ENCODE results near the gene HOXA6. TPM values are rescaled to one million over a fixed set of nuclear protein-coding genes. Genes with fewer than 3 reads are reported as not detected.

Gene HOXA6
- 2.8 and 22.0 TPM in 2 replicates for total RNA-seq

DNA sequence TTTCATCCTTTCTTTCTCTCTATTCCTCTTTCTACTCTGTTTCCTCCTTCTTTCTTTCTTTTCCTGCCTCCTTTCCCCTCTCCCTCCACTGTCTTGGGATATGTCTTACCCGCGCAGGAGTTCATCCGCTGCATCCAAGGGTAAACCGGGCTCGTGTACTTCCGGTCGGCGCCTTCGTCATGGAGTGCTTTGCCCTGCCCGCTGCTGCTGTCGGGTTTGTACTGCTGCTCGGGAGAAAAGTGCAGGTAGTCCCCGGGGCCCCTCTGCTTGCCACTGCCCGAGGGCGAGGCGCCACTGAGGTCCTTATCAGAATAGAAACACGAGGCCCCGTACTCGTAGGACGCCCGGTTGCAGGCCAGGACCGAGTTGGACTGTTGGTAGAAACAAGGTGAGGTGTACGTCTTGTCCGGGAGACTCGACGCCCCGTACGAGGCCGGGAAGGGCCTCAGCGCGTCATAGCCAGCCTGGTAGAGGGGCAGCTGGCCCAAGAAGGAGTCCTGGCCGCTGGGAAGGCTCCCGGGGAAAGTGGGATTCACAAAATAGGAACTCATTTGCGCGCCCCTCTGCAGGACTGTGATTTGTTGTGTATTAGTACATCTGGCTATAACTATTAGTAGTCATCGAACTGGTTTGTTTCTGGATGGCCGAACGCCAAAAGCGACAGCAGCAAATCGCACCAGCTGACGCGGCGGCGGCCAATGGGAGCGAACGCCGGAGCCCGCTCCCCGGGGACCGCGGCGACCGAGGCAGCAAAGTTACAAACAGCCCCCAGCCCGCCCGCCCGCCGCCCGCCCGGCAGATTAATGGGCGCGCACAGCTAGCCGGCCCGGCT, at the start of gene HOXA6:
Gene HOXA6 (minus strand): TSS at position 576 of the 832 bp plus-strand sequence. CDS start 25 bp downstream, at position 551.
- DNase-seq (ENCODE audit: low read depth) = no peak

DNA sequence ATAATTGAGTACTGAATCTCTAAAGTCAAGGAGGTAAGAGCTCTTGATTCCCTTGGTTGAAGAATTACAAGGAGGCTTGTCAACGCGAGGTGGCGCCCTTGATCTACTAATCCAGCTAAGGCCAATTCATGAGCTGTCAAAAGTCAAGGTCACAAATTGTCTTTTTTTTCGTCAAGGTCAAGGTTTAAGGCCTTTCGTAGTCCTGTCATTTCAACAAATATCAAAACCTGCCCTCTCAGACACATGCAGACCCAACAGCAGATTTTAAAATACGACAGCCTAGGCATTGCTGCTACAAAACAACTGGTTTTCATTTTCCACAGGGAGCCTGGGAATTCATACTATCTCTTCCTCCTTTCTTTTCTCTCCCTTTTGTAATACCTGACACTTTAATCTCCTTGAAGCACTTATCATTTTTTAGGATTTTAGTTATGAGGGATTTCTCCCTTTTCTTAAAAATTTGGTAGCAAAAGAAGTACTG, 48.8 kb upstream of the HOXA6 start:
- peak; percentile 69 for DNase-seq (ENCODE audit: low read depth)

DNA sequence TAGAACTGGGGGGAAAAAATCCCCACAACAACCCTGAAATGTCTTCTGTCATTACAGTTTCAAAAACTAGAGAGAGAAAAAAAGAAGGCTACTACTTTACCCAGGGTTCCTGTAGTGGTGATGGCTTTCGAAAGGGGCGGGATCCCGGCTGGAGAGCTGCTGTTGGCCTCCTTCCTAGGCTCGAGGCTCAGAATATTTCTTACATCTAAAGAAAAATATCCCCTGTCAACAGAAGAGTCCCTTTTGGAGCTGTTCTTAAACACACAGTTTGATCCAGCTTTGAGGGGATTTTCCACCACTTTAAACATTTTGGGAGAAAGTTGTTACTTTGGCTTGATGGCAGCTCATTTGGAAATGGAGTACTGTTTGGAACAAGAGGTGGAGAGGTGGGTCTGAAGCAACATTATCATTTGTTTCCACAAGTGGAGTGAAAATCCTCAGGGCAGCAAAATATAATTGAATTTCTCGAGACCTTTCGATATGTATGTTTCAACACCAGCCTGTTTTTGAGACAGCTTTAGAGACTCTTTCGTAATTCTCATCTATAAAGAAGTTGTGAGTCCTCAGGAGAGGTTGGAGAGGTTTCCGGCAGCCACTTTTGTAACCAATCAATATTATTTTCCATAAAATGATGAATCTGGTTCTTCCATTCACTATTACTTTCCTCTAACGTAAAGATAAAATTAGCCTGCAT, 47.3 kb upstream of the HOXA6 start:
- DNase-seq (ENCODE audit: low read depth) = no peak

DNA sequence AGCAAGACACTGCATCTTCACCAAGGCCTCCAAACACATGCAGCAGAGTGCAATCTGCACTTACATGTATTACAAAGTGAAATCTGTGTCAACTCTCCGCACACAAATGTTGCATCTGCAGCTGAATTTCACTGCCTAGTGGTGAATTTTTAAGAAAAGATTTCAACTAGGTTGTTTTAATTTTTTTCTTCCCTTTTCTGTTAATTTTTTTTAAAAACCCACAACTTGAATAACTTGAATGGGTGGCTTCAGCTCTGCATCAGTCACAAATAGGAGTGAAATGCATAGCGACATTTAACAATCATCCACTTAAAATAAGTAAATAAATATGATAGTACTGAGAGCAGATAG, 46.4 kb upstream of the HOXA6 start:
- DNase-seq (ENCODE audit: low read depth) = no peak

DNA sequence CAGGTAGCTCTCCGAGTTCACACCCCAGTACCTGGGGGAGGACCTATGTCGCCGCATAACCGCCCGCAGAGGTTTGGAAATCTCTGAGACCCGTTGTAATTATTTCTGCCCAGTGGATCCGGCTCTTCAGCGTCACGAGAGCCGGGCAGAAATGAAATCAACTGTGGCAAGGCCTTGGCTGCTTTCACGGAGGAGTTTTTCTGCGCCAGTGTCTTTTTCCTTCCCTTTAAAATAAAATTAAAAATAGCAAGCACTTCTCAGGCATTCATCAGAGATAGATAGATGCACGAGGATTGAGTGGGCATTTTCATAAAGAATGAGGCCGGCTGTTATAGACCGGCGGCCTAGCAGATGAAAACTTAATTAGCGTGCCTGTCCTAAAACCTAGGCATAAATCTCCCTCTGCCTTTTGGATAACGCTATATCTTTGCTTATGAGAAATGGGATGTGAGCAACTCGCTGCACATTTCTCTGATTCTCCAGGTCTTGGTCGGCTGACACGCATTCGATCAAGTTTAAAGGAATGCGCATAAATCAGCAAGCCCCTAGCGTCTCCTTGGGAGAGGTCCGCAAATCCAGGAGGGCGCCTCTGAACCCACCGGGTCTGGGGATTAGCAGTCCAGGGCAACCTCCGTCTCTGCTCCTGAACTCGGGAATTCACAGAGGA, 45.9 kb upstream of the HOXA6 start:
- DNase-seq (ENCODE audit: low read depth) = no peak

DNA sequence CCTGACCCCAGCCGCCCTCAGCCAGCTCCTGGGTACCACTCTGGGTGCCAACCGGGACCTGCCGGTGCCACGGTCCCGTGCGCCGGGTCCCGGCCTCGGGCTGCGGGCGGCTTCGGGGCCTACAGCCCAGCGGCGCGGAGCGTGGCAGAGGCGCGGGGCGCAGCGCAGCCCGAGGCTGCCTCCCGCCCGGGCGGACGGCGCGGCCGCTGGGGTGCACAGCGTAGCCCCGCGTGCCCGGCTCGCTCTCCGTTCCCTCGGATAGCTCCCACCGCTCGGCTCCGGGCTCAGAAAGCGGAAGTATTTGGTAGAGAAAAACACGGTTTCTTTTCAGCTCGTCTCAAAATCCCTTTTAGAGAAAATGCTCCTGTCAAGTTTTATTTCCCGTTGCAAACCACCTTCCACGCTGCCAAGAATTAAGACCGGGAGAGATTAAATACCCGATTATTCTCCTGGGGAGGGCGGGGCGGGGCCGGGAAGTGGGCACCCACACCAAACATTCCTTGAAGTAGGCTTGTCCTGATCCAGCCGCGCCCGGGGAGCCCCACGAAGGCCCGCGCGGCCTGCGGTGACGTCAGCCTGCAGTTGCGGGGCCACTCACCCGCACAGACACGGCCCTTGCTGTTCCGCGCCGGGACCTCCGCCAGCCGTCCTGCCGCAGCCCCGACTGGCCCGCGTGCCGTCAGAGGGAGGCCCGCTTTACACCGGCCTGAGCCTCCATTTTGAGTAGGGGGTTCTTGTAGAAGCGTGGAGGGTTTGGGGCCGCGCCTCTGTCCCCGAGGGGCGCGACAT, 45.2 kb upstream of the HOXA6 start:
- DNase-seq (ENCODE audit: low read depth) = no peak

DNA sequence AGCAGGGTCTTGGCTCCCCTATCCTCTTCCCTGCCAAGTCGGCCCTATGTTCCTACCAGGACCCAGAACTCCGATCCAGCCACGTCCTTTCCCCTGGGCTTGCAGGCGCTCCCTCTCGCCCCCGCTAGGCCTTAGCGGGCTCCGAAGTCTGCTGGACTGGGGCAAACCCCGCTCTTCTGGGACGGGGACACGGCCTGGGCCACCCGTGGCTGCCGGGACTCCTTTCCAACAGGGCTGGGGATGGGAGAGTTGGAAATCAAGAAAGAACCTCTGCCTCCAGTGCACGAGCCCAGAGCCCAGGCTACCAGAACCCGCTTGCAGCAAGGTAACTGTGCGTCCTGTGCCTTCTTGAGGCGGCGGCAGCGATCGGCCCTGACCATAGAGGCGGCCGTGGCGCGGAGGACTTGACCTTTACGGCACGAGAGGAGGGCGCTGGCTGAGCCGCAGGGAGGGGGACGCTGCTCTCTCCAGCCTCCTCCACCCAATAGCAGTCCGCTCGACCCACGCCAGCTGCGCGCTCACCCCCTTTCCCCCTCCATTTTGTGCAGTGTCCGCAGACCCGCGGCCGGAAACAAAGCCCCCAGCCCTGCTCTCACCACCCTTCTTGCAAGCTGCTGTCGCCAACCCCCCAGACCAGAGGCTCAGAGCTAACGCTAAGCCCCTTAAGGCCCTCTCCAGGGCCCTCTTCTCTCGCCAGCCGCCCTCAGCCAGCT, 44.4 kb upstream of the HOXA6 start:
- DNase-seq (ENCODE audit: low read depth) = no peak

DNA sequence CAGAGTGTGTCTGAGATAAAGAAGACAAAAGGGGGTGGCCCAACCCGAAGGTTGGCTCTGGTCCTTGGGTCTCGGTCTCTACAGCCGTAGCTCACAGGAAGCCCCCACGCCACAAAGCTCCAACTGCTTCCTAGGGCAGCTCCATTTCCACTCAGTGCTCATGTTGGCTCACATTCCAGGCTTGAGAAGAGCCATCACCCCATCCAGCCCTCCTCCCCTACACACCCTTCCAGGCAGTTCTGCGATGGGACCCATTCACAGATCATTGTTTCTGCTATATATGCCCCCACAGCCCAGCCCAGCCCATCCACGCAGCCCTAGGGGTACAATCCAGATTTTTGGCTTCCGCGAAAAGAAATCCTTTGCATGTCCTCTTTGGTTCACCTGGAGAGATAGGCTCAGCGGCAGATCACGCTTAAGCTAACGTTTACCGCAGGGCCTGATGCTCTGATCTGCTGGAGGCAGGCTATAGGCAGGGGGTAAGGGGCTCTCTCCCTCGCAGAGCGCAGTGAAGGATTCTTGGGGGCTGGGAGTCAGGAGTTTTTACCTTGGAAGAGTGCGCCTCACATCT, 43.7 kb upstream of the HOXA6 start:
- DNase-seq (ENCODE audit: low read depth) = no peak

DNA sequence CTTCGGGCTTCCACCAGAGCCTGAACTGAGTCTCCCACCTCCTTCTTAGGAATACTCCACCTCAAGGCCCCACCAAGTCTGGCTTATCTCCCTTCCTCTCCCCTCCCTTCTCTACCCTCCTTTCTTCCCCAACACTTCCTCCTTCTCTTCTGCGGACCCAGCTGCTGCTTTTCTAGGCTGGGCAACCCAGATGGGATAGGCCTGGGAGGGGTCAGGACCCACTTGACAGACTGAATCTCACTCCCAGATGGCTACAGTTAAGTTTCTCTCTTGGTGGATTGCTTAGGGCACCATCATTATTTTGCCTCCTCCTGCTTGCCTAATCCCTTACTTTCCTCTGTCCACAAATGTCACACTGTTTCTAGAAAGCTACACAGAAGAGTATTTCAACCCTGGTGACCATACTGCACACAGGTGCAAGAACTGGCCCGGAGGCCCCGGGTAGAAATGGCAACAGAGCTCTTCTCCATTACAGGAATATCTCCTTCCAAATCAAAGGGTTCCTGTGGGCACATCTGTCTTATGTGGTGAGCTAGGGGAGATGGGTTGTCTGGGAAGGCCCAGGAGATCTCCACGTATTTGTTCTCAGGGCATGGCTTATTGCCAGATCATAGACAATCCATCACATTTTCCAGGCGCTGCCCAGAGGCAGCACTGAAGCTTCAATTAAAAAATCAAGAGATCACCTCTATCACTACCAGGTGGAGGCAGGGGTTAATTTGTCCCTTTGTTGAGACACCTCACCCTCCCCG, 42.6 kb upstream of the HOXA6 start:
- no peak for DNase-seq (ENCODE audit: low read depth)

DNA sequence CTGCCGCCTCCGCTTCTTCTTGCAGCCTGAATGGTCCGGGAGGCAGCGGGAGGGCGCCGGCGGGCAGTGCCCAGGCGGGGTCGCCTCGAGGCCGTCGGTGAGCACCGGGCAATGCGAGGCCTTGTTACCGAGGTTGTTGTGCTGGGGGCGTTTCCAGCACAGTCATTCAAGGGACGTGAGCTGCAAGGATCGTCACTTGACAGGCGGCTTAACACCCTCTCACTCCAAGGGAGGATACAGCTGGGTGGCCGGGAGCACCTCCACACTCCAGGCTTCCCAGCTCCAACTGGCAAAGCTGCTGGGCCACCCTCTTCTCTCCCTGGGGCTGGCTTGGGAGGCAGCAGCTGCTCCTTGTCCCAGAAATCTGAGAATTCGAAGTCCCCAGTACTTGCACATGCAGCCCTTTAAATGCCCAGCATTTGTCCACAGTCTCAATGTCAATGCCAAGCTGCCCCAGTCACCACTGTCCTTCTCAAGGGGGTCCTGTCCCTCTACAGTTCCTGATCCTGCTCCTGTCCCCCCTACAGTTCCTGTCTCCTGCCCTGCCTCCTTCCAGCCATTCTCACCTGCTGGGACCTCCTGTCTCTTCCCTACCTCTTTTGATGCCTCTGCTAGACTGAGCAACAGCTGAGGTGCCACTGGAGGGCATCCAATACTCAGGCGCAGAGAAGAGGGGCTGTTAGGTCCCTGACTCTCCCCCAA, 41.9 kb upstream of the HOXA6 start:
- no peak for DNase-seq (ENCODE audit: low read depth)

DNA sequence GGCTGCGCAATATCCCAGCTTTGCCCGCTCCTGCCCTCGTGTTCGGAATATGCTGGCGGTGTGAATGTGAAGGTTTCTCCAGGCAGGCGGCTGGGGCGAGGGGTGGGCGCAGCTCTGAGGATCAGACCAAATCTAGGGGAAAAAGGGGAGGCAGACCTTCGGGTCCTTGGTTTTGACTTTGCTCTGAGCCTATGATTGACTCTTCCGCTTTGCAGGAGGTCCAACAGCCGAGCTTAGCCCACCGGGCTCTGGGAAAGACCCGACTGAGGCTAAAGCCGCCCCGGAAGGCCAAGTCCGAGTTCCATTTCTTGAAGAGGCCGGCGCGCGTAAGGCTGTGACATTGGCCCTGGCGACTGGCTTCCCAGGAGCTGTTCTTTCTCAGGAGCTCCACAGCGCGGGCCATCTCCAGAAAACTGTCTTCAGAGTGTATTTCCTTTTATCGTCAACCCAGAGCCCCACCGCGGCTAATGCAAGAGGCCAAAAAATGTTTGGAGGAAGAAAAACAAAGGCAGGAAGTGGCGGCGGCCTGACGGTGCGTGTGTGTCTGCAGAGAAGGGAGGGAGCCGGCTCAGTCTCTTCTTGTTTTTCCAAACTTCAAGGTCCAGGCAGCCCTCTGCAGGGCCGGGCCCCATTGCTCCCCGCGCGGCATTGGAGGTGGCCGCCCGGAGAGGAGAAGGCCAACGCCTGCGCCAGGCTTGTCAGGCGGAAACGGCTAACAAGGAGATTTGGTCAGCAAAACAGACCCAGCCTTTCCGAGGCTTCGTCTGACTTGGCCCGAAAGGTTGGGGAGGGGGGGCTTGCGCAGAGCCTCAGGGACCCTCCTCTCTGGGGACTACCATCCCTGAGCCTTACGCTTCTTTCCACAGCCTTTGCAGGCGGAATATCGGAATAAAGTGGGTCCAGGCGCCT, 41.1 kb upstream of the HOXA6 start:
- no peak for DNase-seq (ENCODE audit: low read depth)

DNA sequence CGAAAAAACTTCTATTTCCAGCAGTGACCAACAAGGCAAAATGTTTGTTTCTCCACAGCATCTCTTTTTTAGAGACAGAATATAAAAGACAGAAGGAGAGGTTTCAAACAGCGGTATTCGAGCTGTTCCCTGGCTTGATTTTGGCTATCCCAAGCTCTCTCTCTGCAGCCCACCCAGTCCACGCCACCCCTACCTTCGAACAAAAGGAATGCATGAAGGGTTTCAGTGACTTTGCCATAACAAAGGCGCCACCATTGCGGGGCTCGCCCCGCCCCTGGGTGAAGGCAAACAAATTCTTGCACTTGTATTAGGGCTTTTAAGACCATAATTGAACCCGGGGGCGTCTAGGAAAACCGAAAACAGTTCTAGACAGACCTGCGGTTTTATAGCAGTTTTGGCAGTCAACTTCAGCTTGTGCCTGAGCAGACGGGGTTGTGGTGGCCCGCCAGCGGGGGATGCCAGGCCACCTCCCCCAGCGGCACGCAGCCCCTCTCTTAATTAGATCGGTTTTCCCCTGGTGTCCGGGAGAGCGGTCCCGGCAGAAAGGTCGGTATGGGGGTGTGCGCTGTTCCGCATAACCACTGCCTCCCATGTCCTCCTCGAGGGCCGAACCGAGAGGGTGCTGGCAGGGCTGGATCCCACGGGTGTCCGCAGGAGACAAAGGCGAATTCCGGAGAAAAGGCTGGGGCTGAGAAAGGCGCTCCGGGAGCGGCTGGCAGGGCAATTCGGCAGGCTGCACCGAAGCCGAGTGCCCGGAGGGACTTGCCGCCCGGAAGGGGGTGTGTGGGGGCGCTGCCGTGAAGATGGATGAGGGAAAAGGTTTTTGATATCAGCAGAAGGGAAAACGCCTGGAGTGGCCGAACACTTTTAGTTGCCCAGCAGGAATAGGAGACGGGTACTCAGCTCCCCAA, 40.2 kb upstream of the HOXA6 start:
- no peak for DNase-seq (ENCODE audit: low read depth)

DNA sequence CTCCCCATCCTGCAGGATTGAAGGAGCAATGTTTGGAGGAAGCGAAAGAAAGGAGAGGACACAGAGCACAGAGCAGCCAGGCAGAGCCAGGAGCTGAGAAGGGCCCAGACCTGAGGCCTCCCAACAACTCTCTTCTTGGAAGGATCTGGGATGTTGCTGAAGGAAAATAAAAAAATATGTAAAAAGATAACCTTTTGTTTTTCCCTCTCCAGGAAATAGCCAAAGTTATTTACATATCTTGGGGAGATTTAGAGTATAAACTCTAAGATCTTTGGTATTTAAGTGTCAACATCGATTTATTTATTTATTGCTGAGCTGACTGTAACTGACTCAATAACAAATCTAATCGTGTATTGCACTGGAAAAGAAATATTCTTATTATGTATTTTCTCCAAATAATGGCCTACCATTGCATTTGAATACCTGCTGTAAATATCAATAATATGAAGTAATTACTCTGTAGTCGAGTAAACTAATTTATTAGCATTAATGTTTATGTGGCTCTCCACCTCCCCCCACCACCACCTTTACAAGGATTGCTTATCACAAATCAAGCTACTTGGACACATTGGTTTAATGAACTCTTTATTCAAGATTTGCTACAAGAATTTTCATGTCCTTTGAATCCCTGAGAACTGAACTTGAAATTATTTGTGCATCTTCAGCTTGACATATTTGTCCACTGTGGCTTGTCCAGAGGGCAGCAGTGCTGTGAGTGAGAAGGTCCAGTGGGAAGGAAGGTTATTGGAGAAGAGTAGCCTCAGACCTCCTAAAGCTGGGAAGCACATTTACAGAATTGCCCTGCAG, 39.3 kb upstream of the HOXA6 start:
- no peak for DNase-seq (ENCODE audit: low read depth)

DNA sequence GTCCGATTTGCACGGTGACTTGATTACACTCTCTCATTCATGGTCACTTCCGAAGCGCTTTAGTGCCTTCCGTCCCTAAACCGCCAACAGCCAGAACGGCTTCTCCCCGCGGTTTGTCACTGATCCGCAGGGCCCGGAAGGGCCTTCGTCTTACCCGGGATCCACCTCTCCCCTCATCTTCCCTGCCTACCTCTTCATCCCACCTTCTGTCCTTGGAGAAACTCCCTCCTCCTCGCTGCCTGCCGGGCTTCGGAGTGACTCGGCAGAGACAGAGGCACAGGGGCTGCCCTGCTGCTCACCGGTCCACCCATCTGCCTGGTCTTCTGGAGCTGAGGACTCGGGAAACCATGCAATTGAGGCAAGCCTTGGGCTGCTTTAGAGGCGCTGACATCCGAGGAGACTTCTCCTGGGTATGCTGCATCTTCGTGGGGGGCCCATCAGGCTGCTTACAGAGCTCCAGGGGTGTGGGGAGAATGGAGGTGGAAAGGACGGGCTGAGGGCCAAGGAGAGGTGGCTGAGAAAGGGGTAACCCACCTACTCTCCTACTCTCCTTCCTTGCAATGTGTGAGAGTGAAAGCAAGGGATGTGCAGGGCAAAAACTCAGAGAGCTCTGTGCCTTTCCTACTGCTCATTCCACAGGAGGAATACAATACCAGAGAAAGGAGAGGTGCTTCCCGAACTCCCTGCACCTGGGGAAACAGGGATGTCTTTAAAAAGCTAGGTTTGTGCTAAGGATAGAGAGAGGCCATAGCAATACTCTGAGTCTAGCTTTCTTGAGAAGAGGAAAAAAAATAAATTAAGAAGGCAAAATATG, 38.5 kb upstream of the HOXA6 start:
- no peak for DNase-seq (ENCODE audit: low read depth)

DNA sequence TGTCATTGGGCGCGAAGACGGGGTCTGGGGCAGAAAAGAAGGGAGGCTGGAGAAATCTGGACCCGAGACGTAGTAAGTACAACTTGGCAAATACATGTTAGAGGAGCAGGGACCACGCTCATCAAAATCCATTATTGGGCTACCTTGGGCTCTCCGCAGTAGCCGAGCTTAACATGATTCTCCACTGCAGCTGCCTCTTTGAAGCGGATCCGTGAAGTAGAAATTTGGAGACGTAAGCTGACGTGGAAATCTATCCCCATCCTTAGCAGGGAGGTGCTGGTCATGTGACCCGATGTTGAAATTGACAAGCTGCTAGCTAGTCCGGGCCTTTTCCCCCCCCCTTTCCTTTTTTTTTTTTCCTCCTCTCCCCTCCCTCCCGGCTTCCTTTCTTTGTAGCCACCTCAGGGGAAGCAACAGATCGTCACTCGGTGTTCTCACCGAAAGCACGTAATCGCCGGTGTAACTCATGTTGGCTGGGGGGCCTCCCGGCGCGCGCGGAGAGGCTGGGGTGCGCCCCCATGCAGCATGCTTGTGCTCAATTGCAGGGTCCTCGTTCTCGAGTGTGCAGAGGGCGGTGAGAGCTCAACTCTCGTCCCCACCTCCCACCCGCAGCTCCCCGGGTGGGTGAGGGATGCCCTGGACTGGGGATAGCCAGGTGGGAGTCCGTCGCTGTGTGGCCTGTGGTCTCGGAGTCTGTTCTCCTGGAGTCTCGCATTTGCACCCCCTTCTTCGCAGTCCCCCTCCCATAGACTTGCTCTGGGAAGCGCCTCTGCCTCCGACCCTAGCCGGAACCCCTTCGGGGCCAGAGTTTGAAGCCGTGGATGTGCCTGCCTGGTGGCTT, 37.7 kb upstream of the HOXA6 start, which contains the start of gene HOXA11:
Gene HOXA11 (minus strand): TSS at position 220 of the 841 bp plus-strand sequence. CDS start 88 bp downstream, at position 132.
- peak; percentile 96 for DNase-seq (ENCODE audit: low read depth)
